NK-92 treated with Interleukin-12 subunit alpha and Interleukin-12 subunit beta, amount 100 ng/mL, for 24 hours (cell line): ENCODE measurements around the gene GCLM.
"Not testable (repeated sequence)": the region's sequence is repeated elsewhere in the genome, so short reads cannot be mapped to it uniquely, and the experiment has no call there.

Source experiments
- DNase-seq: peaks from one replicate; lab custom pipeline; 2025; lab: John Stamatoyannopoulos, UW

The GCLM gene

GRCh38 chr1:93909146-93910050 lies at the start of gene GCLM:
Gene GCLM, minus strand, starts transcription at chr1:93909430. Its CDS starts 267 bp downstream, at chr1:93909163.
- peak; percentile 91 for DNase-seq

- no peak for DNase-seq
These were observed 49.5 kb upstream of the GCLM start for GRCh38 chr1:93958726-93959100.

GRCh38 chr1:93958032-93958725 lies 48.9 kb upstream of the GCLM start:
- no peak for DNase-seq

GRCh38 chr1:93955765-93956164 lies 46.5 kb upstream of the GCLM start:
- DNase-seq = no peak

GRCh38 chr1:93947002-93947686 lies 37.9 kb upstream of the GCLM start:
- DNase-seq = not testable (repeated sequence)

GRCh38 chr1:93938461-93939145 lies 29.4 kb upstream of the GCLM start:
- no peak for DNase-seq

- DNase-seq = no peak
These were observed 28.8 kb upstream of the GCLM start for GRCh38 chr1:93937997-93938396.

GRCh38 chr1:93925206-93925605 lies 16.0 kb upstream of the GCLM start:
- DNase-seq = no peak

- DNase-seq = no peak
These were observed 10.6 kb upstream of the GCLM start for GRCh38 chr1:93919780-93920179.

- DNase-seq = no peak
These were observed 8.1 kb upstream of the GCLM start for GRCh38 chr1:93917302-93917701.

- DNase-seq = not testable (repeated sequence)
These were observed 1.6 kb upstream of the GCLM start for GRCh38 chr1:93910880-93911279.

- no peak for DNase-seq
These were observed 1.1 kb upstream of the GCLM start for GRCh38 chr1:93910305-93910704.

- DNase-seq = peak; percentile 59
These were observed 660 bp downstream of the GCLM start for GRCh38 chr1:93908394-93909145.

GRCh38 chr1:93907718-93908117 lies 1.5 kb downstream of the GCLM start:
- DNase-seq = peak; percentile 13

- no peak for DNase-seq
These were observed 2.8 kb downstream of the GCLM start for GRCh38 chr1:93906480-93906879.

- no peak for DNase-seq
These were observed 3.5 kb downstream of the GCLM start for GRCh38 chr1:93905734-93906133.

- DNase-seq = no peak
These were observed 4.2 kb downstream of the GCLM start for GRCh38 chr1:93905051-93905450.

GRCh38 chr1:93904228-93904627 lies 5.0 kb downstream of the GCLM start:
- no peak for DNase-seq

- DNase-seq = no peak
These were observed 8.3 kb downstream of the GCLM start for GRCh38 chr1:93900723-93901504.

- no peak for DNase-seq
These were observed 9.6 kb downstream of the GCLM start for GRCh38 chr1:93899543-93900207.
